ENCODE data around the gene TOM1L1. TPM values are rescaled to one million over a fixed set of nuclear protein-coding genes. Genes with fewer than 3 reads are reported as not detected.

Gene TOM1L1
- total RNA-seq, 1 donor from 2014 or later = 8.8 TPM

GRCh38 chr17:54992797-54993639 is 92.4 kb downstream of the TOM1L1 start:
- DNase-seq = peak; percentile 77

DNA sequence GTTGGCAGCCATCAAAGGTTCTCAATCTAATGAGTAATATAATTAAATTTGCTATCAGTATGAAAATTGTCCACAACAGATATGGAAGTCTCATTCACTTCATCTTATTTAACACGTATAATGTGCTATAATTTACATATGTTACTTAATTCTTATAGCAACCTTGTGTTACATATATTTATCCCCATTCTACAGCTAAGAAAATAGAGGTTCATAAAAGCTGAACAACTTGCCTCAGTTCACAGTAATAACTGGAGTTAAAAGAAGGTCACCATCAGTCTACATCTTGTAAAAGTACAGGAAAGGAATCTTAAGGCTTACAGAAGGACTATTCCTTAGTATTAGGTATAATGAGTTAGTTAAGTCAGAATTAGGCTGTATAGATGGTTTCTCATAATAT is 95.8 kb downstream of the TOM1L1 start:
- DNase-seq = no peak

GRCh38 chr17:55002458-55002857 is 101.8 kb downstream of the TOM1L1 start:
- no peak for DNase-seq

GRCh38 chr17:55004484-55004883 is 103.8 kb downstream of the TOM1L1 start:
- DNase-seq = no peak

DNA sequence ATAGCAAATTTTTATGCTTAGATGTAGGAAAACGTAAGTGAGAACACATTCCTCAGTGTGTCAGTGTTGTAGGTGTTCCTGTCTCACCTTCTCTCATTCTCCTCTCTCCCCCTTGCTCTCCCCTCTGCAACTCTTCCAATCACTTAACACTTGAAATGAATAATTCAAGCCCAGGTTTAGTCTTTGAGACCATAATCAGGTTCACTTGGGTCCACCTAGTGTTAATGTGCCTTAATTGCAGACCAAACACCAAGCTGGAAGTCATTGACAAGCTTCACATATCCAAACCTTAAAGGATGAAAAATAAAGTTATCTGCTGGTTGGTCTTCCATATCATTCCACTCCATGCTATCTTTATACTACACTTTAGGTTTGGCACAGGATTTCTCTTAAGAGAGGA is 104.9 kb downstream of the TOM1L1 start:
- peak; percentile 1 for DNase-seq

Small RNAs within 50 kb of the gene (small RNA-seq; reads per million reads assigned to genes)
- not detected for gene AC007485.1 (ENCODE audit: low replicate concordance)

Other genes with a start within 250 kb of the TOM1L1 start
- 54.4 TPM for gene COX11, start 67.8 kb downstream of the TOM1L1 start, total RNA-seq
- 28.4 TPM for gene STXBP4, start 67.9 kb downstream of the TOM1L1 start, total RNA-seq

Measured in tongue (tissue), 3 donors.